ENCODE measurements around the gene FHL5.

GRCh38 chr6:96621983-96622382, 59.1 kb downstream of the FHL5 start:
- TF ChIP-seq POLR2AphosphoS5 (IDR thresholded peaks at IDR 0.05): no peak
- no peak for TF ChIP-seq EP300 (IDR thresholded peaks at IDR 0.05)
- no peak for TF ChIP-seq CTCF (IDR thresholded peaks at IDR 0.05)
